Smooth muscle cell of the brain vasculature (primary cell): ENCODE data around the gene GLCE.
"Not testable (repeated sequence)": the region's sequence is repeated elsewhere in the genome, so short reads cannot be mapped to it uniquely, and the experiment has no call there.

ENCODE experiments used
- DNase-seq: peaks from one replicate; pipeline ENCODE4 v3.0.0-alpha.2; 2012; ENCODE audit warnings: low read depth, low spot score

GLCE gene

GRCh38 chr15:69272891-69273290 is 112.5 kb downstream of the GLCE start:
- DNase-seq, result no peak

DNA sequence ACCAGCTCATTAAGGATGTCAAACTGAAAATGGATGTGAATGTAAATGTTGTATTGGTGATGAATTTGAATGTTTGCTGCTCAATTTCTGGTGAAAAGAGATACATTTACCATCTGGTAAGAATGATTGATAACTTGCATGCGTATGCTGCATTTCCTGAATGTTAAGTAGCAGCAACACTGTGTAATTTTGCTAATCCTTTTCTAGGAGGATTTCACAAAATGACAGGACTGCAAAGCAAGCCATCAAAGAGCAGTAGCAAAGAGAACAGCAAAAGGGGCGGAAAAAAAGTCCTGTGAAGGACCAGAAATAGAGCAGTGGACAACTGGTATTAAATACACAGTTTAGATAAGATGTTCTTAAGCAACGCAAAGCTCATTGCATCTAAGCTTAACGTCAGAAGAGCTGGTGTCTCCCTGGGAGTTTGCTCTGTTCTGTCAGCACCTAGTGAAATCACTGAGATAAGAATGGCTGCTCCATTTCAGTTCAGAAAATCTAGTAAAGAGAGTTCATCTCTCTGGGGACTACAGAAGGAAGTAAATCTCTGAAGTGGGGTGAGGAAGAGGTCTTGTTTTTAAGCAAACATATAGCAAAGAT is 114.7 kb downstream of the GLCE start:
- no peak for DNase-seq

DNA sequence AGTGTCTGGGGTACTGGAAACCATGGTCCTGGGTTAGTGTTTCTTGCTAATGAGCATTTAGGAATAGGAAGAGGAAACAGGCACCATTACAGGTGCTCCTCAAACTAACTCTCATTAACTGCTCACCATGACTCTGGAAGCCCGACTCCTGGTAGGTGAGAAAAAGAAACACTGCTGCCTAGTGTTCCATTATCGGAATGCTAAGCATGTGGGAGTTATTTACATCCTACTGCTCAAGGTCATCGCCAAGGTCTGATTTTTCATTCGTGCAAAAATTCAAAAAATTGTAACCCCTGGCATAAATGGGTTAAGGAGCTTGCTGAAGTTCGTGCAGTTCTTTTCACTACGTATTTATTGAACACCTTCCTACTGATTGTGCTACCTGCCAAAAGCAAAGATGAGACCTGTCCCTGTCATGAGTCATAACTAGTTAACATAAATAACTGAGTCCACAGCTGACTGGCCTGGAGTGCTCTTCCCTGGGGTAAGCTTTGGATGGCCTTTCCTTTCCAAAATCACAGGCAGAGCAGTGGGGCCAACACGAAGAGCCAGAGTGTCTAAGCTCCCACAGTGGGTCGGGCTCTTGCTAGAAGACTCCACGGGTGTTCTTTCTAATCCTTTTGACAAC is 115.6 kb downstream of the GLCE start:
- DNase-seq, result no peak

- DNase-seq, result no peak
These were observed 116.9 kb downstream of the GLCE start for GRCh38 chr15:69277316-69277715.

DNA sequence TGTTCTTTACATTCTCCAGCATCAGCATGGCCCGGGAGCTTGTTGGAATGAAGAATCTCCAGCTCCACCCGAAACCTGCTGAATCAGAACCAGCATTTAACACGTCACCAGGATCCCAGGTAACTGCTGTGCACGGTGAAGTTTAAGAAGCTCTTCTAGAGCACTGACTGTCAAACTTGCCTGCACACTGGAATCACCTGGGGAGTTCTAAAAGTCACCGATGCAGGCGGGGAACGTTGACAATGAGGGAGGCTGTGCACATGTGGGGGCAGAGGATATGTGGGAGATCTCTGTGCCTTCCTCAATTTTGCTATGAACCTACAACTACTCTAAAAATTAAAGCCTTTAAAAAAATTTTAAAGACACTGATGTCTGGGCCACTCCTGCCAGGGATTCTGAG is 119.2 kb downstream of the GLCE start:
- DNase-seq, result no peak

- no peak for DNase-seq
These were observed 120.3 kb downstream of the GLCE start for GRCh38 chr15:69280783-69281182.

DNA sequence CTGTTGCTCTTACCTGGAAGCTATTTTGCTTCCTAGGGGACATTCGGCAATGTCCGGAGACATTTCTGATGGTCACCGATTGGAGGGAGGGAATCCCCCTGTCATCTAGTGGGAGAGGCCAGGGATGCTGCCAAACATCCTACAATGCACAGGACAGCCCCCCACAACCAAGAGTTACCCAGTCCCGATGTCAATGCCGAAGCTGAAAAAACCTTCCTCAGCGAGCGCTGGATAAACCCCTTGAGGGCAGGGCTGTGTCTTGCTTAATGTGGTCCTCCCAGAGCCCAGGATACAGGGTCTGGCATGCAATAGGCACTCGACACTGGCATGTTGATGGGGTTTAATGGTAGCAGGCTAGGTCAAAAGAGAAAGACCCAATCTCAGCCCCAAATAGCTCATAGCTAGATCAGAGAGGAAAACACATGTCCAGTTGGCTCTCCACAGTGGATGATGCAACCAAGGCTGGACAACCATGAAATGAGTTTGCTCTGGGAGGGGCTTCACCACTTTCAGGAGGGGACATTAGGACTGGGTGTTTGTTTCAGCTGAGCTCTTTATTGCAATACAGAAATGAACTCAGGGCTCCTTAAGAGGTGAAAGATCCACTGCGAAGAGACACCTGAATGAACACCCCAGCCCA is 121.8 kb downstream of the GLCE start:
- no peak for DNase-seq

- no peak for DNase-seq
These were observed 125.4 kb downstream of the GLCE start for GRCh38 chr15:69285834-69286233.

DNA sequence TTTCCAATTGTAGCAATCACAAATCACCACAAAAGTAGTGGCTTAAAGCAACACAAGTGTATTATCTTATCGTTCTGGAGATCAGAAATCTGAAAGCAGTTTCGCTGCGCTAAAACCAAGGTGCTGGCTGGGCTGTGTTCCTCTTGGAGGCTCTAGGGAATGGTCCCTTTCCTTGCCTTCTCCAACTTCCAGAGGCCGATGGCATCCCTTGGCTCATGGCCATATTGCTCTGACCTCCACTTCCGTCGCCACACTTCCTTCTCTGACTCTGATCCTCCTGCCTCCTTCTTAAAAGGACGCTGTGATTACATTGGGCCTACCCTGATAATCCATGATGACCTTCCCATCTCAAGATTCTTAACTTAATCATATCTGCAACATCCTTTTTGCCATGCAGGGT is 127.6 kb downstream of the GLCE start:
- no peak for DNase-seq

DNA sequence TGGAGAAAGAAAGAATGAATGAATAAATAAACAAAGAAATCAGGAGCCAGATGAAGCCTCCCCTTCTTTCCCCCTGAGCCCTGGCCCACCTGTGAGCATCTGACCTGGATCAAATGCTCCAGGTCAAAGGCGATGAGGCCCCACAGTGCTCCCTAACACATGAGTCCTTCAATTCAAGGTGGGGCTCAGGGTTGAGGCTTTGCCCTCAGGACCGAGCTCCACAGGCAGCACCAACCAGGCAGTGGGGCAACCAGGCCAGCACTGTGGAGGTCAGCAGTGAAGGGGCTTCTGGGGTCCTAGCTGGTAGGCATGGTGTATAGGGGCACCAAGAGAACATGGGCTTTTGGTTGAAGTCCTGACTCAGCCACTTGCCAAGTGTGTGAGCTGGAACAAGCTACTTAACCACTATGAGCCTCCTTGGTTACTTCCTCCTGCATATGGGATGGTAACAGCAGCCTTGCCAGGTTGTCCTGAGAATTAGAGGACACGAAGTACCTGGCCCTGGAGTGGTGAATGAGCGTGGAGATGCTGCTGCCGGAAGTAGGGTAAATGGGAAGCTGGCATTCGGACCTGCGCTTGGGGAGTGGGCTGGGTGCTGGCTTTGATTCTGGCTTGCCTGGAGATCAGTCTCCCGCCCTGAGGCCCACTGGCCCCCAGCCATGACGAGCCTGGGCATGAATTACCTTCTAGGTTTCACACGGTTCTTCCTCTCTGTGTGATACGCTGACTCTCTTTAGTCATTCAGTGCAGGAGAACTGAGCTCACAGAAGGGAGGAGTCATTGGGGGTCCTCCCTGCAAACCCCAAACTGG is 128.3 kb downstream of the GLCE start:
- DNase-seq, result no peak

DNA sequence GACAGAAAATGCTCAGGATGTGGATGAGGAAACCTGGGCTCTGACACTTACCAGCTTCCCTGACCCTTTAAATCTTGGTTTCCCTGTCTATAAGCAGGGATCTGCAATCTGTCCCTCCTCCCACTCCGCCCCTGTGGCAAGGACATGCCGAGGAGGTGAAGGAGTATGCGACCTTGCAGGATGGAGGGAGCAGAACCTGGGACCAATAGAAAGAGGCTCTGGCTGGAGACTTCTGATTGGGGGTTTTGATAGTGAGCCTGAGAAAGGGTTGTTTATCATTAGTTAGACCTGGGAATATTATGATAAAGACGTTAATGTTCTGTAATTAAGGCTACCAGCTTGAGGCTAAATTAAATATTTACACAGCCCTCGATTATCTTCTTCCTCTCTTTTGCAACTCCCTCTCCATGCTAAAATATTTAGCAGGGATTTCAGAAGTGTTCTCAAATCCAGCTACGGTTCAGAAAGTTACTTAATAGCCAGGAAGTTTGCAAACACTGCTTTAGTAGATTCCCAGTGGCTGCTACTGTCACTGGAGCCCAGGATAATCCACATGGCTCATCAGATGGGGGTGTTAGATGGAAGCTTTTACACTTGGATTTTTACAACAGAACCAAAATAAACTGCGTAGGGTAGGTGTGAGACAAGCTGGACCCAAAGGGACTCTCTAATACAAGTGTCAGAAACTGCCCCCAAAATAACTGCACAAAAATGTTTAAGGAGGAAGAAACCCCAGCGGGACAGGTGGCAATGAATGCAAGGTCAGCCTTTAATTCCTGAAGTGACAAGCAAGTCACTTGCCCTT is 129.1 kb downstream of the GLCE start:
- no peak for DNase-seq

DNA sequence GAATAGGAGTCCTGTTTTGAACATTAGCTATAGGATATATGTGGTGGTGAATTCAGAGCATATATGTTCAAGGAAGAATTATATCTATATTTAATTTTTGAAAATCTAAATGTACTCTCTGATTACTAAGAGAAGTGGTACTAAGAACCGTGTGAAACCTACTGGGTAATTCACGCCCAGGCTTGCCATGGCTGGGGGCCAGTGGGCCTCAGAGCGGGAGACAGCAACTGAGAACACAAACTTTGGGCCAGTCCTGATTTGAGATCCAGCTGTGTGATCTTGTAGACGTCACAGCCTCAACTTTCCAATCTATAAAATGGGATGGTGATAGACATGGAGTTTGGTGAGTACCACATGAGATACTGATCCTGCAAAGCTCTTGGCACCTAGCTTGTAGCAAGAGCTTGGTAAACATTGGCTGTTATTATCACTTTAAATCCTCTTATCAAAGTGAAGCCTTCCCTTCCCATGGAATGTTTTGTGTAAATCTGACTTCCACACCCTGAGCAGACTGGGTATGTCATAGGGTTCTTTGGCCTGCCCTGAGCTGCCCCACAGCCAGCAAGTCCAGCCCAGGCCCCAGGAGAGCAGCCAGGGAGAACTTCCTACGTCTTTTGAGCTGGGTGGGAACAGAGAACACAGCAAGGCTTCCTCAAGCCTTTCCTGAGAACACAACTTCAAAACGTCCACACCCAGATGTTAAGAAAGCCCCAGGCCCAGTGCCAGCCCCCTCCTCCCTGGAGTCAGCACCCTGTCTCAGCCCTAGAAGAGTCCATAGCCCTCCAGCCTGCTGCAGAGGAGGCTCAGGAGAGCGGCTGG is 130.1 kb downstream of the GLCE start:
- DNase-seq, result no peak

- not testable (repeated sequence) for DNase-seq
These were observed 131.2 kb downstream of the GLCE start for GRCh38 chr15:69291651-69292050.

- DNase-seq, result no peak
These were observed 132.5 kb downstream of the GLCE start for GRCh38 chr15:69292826-69293420.

DNA sequence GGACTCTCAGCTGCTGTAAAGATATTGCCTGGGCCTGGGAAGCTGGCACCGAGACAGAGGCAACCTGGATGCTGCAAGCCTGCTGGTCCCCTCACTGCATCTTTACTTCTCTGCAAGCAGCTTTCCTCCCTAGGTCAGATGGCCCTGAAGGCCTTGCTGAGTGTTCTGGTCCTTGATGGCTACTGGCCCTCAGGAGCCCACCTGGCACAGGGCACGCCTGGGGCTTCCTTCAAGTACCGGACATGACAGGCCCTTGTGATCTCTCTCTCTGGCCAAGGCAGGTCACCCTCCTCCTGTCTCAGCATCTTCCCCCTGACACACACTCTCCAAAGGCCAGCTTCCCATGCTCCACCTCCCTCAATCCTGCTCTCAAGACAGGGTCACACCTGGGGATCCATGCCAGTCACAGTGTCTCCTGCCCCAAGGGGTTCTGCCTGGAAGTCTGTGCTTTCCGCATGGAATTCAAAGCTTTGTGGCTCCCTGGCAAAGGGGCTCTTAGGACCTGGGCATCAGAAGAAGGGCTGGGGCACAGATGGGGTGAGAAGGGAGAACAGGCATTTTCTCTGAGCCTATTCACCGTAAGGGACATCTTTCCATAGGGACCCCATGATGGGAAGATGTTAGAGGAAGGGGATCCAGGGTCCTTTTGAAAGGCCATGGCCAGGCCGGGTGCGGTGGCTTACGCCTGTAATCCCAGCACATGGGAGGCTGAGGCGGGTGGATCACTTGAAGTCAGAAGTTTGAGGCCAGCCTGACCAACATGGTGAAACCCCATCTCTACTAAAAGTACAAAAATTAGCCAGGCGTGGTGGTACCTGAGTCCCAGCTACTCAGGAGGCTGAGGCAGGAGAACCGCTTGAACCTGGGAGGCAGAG is 133.5 kb downstream of the GLCE start:
- no peak for DNase-seq

DNA sequence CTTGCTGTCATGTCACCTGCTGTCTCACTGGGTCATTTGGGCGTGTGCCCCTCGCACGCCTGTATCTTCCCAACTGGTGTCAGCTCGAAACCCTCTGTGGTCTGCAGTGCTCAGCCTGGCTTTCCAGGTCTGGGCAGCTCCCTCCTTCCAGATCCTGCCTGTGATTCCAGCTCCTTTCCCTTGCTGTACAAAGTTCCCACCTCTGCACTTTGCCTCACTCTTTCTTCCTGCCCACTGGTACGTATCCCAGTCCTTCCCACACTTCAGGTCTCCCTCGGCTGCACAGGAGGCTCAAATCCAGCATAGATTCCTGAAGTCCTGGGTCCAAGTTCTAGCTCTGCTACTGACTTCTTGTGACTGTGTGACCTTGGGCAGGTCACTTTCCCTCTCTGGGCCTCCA is 136.2 kb downstream of the GLCE start:
- no peak for DNase-seq

GRCh38 chr15:69297642-69298353 is 137.4 kb downstream of the GLCE start:
- no peak for DNase-seq

DNA sequence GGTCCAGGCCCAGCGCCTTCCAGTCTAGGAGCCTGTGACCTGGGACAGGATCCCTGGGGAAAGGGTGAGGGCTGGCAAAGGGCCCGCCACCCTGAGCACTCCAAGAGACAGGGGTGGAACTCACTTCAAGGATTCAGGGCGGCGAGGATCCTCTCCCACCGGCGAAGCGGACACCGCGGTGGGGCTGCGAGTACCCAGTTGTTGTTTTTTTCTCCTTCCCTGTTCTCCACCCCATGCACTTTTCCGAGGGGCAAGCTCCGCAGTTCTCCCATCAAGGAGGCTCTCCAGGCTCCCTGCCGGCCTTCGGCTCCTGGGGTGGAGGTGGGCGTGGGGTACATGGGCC is 137.9 kb downstream of the GLCE start:
- no peak for DNase-seq
